Measurements from ENCODE around the gene RTCB. TPM values are rescaled to one million over a fixed set of nuclear protein-coding genes. Genes with fewer than 3 reads are reported as not detected.
A peak's percentile ranks its signal among the peaks of the same experiment; 100 is the strongest.

The RTCB gene
- total and polyA plus RNA-seq, 2 of the 13 experiments (the other 11 are each of a cell fraction or from before 2014, with no cell fraction given): 108 to 167 TPM

DNA sequence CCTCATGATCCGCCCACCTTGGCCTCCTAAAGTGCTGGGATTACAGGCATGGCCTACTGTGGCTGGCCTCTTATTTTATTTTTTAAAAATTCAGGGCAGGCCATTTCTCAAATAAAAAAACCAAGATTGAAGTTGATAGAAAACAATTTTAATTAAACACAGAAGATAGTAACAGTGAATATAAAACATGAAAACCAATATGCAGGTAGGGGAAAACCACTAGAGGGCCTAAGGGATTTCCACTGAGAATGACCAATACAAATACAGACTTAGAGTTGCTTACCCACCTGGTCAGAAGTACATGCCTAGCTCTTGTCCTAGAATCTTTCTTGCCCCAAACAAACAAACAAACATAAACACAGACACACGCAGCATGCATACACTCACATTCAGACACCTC lies 1.7 kb upstream of the RTCB start:
- FAIRE-seq (no peak), DNase-seq (ENCODE audit: low spot score) (peak; percentile 24), ATAC-seq (peak; percentile 23; the same call in 1 of the 3 replicates)
- Histone ChIP-seq H3K4me3 (replicated peaks in 1 of 3; ENCODE audit: insufficient read depth in 1 of 3, low read depth in 2 of 3, low read length in 3 of 3) (no peak overlapping the region), H3K79me2 (ENCODE audit: insufficient read depth, low read length) (peaks cover 32% of the 10 kb centered on the region), H2AFZ (ENCODE audit: low read length) (peak overlapping the region; percentile 52), H4K20me1 (ENCODE audit: insufficient read depth, low read length) (peaks cover 9% of the 10 kb centered on the region), H3K36me3 (replicated peaks in 1 of 2; ENCODE audit: control insufficient read depth in 1 of 2, insufficient read depth in 2 of 2, low read length in 2 of 2) (peaks cover 0 to 2% of the 10 kb centered on the region in 2 experiments; a peak in 1 of 5 replicates), H3K9ac (ENCODE audit: insufficient read depth, low read depth, low read length) (no peak overlapping the region), H3K9me3 (ENCODE audit: low read length) (no peaks in the 10 kb centered on the region), H3K4me2 (ENCODE audit: low read depth, low read length) (no peak overlapping the region), H3K4me1 (ENCODE audit: insufficient read depth, low read length) (peaks cover 28% of the 10 kb centered on the region), H3K27ac (ENCODE audit: extremely low read length, insufficient read depth, low read length) (no peak overlapping the region), H3K27me3 (ENCODE audit: control insufficient read depth in 1 of 2, insufficient read depth in 2 of 2, low read length in 2 of 2) (peaks cover 2 to 17% of the 10 kb centered on the region in 2 experiments; a peak in 2 of 5 replicates)
- POLR2A ChIA-PET: no interaction called here
- intact Hi-C loops (cut with micrococcal nuclease; ENCODE audit: unreplicated experiment): loop anchor here (1.0 to 2.0 kb wide), 2 partner anchors 31 to 60 kb away; no protein-coding TSS in a partner anchor
- in situ Hi-C loops (cut with HindIII; ENCODE audit: extremely low pct_ligation_motif_present, low pct_unique_long_range_greater_than_20kb): loop anchor here (5.0 kb wide), 1 partner anchor 59 kb away; the partner anchor contains the start of gene FBXO7
- CTCF ChIA-PET (ENCODE audit: low intra/inter-chr PET ratio, low total read pairs): interaction anchor here (0.9 to 1.9 kb wide), 2 partner anchors 31 to 60 kb away, joined by 3 to 10 read pairs; no protein-coding TSS in a partner anchor
- 48% methylated on average over 2 of the region's 2 CpGs for WGBS (ENCODE audit: low lambda C conversion rate)
- BruUV-seq (replicated peaks): no TSS peak
- TF ChIP-seq U2AF1 (optimal IDR thresholded peaks at IDR 0.05; ENCODE audit: low read depth, low read length) (no peak), MTF1 (CRISPR knock-in tag; IDR thresholded peaks at IDR 0.05) (no peak), ZNF205 (CRISPR knock-in tag; IDR thresholded peaks at IDR 0.05) (no peak), BRD4 (CRISPR knock-in tag; IDR thresholded peaks at IDR 0.05) (no peak), THYN1 (CRISPR knock-in tag; IDR thresholded peaks at IDR 0.05; ENCODE audit: borderline replicate concordance, low read depth) (no peak), STAG1 (CRISPR knock-in tag; IDR thresholded peaks at IDR 0.05) (peak; percentile 32), HNRNPUL1 (IDR thresholded peaks at IDR 0.05; ENCODE audit: low read depth, low read length) (no peak), FOXC1 (CRISPR knock-in tag; IDR thresholded peaks at IDR 0.05; ENCODE audit: borderline replicate concordance) (no peak), TCF7L2 (IDR thresholded peaks at IDR 0.05; ENCODE audit: low read depth, low read length) (no peak), NCOA5 (CRISPR knock-in tag; IDR thresholded peaks at IDR 0.05) (no peak), NR2F6 (IDR thresholded peaks at IDR 0.05) (peak; percentile 51; the same call in 1 of the 2 replicates), NR2F6 (CRISPR knock-in tag; IDR thresholded peaks at IDR 0.05) (0 out of 2 replicates have a peak, but pooled peaks have one; percentile 11), ATRX (CRISPR knock-in tag; IDR thresholded peaks at IDR 0.05; ENCODE audit: borderline replicate concordance) (no peak), SMC3 (IDR thresholded peaks at IDR 0.05; ENCODE audit: low read length) (peak; percentile 54), TSC22D2 (CRISPR knock-in tag; IDR thresholded peaks at IDR 0.05; ENCODE audit: borderline replicate concordance) (no peak), MEF2D (CRISPR knock-in tag; IDR thresholded peaks at IDR 0.05) (no peak)
- TF ChIP-seq, protein P1, sequence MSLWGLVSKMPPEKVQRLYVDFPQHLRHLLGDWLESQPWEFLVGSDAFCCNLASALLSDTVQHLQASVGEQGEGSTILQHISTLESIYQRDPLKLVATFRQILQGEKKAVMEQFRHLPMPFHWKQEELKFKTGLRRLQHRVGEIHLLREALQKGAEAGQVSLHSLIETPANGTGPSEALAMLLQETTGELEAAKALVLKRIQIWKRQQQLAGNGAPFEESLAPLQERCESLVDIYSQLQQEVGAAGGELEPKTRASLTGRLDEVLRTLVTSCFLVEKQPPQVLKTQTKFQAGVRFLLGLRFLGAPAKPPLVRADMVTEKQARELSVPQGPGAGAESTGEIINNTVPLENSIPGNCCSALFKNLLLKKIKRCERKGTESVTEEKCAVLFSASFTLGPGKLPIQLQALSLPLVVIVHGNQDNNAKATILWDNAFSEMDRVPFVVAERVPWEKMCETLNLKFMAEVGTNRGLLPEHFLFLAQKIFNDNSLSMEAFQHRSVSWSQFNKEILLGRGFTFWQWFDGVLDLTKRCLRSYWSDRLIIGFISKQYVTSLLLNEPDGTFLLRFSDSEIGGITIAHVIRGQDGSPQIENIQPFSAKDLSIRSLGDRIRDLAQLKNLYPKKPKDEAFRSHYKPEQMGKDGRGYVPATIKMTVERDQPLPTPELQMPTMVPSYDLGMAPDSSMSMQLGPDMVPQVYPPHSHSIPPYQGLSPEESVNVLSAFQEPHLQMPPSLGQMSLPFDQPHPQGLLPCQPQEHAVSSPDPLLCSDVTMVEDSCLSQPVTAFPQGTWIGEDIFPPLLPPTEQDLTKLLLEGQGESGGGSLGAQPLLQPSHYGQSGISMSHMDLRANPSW (CRISPR knock-in tag; IDR thresholded peaks at IDR 0.05; ENCODE audit: borderline replicate concordance): no peak
- TF ChIP-seq, protein P2, sequence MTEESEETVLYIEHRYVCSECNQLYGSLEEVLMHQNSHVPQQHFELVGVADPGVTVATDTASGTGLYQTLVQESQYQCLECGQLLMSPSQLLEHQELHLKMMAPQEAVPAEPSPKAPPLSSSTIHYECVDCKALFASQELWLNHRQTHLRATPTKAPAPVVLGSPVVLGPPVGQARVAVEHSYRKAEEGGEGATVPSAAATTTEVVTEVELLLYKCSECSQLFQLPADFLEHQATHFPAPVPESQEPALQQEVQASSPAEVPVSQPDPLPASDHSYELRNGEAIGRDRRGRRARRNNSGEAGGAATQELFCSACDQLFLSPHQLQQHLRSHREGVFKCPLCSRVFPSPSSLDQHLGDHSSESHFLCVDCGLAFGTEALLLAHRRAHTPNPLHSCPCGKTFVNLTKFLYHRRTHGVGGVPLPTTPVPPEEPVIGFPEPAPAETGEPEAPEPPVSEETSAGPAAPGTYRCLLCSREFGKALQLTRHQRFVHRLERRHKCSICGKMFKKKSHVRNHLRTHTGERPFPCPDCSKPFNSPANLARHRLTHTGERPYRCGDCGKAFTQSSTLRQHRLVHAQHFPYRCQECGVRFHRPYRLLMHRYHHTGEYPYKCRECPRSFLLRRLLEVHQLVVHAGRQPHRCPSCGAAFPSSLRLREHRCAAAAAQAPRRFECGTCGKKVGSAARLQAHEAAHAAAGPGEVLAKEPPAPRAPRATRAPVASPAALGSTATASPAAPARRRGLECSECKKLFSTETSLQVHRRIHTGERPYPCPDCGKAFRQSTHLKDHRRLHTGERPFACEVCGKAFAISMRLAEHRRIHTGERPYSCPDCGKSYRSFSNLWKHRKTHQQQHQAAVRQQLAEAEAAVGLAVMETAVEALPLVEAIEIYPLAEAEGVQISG (CRISPR knock-in tag; IDR thresholded peaks at IDR 0.05): no peak
- TF ChIP-seq, protein P3, sequence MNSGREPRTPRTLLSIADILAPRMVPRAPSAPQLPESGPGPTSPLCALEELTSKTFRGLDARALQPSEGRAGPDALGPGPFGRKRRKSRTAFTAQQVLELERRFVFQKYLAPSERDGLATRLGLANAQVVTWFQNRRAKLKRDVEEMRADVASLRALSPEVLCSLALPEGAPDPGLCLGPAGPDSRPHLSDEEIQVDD (CRISPR knock-in tag; IDR thresholded peaks at IDR 0.05; ENCODE audit: borderline replicate concordance): no peak
- TF ChIP-seq, protein P4, sequence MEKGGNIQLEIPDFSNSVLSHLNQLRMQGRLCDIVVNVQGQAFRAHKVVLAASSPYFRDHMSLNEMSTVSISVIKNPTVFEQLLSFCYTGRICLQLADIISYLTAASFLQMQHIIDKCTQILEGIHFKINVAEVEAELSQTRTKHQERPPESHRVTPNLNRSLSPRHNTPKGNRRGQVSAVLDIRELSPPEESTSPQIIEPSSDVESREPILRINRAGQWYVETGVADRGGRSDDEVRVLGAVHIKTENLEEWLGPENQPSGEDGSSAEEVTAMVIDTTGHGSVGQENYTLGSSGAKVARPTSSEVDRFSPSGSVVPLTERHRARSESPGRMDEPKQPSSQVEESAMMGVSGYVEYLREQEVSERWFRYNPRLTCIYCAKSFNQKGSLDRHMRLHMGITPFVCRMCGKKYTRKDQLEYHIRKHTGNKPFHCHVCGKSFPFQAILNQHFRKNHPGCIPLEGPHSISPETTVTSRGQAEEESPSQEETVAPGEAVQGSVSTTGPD (CRISPR knock-in tag; IDR thresholded peaks at IDR 0.05): no peak
